GM21619 (cell line): Measurements from ENCODE around the gene FAM171A1.
"Not testable (repeated sequence)": the region's sequence is repeated elsewhere in the genome, so short reads cannot be mapped to it uniquely, and the experiment has no call there.

Experiments used
- ATAC-seq: cut with Tn5 transposase; IDR thresholded peaks from one replicate; pipeline ENCODE4 v1.9.1; 2021; ENCODE audit not compliant: unreplicated experiment

Gene FAM171A1

GRCh38 chr10:15293862-15294842 lies 76.9 kb downstream of the FAM171A1 start:
- ATAC-seq: no peak

GRCh38 chr10:15290671-15291070 lies 80.4 kb downstream of the FAM171A1 start:
- no peak for ATAC-seq

GRCh38 chr10:15290150-15290549 lies 80.9 kb downstream of the FAM171A1 start:
- no peak for ATAC-seq

- no peak for ATAC-seq
Measured at GRCh38 chr10:15280974-15281373, 90.1 kb downstream of the FAM171A1 start.

DNA sequence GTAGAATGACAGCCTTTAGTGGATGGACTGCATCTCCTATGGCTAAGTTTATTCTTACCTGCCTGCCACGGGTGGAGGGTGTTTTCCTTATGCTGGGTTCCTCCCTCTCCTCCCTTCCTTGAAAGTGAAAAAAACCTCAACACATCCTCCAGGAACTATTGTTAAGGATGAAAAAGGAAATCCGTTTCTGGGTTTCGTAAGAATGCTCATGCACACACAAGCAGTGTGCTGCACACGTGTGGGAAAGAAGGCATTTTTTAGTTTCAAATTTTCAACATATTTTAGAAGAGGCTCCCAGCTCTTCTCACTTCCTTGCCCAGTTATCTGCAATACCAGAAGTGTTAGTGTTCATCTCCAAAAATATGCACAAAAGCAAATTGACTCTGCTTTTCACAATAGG lies 90.6 kb downstream of the FAM171A1 start:
- ATAC-seq: no peak

DNA sequence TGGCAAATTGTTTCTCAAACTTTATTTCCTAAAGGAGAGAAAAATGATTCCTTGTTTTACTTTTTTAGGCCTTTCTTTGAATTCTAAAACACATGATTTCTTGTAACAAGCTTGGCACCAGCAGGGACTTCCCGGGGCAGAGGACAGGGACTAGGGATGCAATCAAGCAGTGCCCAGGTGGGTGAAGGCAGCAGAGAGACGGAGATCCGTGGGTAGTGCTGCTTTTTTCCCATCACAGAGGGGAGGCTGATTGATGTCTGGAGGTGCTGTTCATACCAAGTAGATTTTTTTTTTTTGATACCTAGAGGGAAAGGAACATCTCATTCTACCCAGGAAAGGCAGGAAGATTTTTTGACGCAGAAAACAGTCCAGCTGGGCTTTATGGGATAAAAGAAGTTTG lies 91.9 kb downstream of the FAM171A1 start:
- no peak for ATAC-seq

DNA sequence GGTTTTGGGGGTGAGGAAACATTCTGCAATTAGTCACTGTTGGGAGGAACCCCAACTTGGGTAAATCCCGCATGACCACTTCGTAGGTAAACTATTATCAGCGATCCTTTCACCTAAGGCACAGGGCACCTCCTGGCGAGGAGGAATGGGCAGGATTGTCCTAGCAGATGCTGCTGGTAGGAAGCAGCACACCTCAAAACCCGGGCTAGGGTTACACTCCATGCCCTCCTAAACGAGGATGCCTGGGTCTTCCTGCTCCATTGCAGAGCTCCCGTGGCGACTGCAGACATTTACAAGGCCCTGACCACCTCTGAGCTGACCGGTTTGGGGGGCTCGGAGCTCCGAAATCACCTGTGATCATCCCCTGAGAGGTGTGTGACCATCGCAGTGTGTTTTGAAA lies 92.3 kb downstream of the FAM171A1 start:
- ATAC-seq: no peak

GRCh38 chr10:15276039-15276438 lies 95.0 kb downstream of the FAM171A1 start:
- not testable (repeated sequence) for ATAC-seq

DNA sequence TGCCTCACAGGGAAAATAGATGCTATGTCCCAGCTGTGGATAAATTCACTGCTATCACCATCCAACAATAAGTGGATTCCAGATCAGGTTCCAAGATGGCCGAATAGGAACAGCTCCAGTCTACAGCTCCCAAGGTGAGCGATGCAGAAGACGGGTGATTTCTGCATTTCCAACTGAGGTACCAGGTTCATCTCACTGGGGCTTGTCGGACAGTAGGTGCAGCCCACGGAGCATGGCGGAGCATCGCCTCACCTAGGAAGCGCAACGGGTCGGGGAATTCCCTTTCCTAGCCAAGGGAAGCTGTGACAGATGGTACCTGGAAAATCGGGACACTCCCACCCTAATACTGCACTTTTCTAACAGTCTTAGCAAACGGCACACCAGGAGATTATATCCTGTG lies 101.3 kb downstream of the FAM171A1 start:
- ATAC-seq: not testable (repeated sequence)

DNA sequence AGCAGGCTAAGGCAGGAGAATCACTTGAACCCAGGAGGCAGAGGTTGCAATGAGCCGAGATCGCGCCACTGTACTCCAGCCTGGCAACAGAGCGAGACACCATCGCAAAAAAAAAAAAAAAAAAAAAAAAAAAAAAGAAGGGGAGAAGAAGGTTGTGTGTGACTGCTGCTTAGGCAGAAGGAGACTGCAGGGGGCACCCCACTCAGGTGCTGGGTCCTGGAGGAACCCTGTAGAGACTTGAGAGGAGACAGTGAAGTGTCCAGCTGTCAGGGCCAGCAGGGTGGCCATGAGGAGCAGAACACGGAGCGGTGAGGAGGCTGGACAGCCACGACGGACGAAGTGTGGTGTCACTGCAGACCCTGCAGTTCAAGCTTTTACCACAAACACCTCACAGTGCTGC lies 103.6 kb downstream of the FAM171A1 start:
- ATAC-seq: no peak

DNA sequence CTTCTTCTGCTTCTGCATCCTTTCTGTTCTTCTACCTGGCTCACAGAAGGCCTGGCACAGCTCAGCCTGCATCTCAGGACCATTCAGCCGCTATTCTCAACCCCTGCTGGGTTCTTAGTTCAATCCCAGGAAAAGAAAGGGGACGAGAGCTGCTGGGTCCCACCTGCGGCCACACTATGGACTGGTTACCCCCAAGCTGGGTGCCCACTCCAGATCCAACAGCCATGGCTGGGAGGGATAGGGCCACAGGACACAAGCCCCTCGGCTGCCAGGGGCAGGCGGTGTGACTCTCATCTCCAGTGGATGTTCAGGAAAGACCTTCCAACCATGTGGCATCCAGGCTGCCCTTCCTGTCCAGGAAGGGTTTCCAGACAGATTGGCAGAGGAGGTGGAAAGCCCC lies 105.0 kb downstream of the FAM171A1 start:
- no peak for ATAC-seq

DNA sequence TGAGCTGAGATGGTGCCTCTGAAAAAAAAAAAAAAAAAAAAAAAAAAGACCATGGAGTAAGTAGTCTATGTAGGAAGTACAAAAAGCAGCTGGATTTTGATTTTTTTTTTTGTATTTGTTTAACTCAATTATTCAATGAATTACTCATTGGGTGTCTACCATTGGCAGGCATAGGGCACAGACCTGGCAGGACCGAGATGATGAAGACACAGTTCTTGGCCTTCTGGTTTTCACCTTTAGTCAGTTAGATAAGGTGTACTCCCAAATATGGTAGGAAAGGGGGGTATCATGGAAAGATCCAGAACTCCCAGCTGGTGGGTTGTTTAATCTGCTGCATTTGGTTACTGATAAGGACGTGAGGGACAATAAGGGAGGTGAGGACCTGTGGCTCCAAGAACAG lies 105.5 kb downstream of the FAM171A1 start:
- ATAC-seq: no peak

DNA sequence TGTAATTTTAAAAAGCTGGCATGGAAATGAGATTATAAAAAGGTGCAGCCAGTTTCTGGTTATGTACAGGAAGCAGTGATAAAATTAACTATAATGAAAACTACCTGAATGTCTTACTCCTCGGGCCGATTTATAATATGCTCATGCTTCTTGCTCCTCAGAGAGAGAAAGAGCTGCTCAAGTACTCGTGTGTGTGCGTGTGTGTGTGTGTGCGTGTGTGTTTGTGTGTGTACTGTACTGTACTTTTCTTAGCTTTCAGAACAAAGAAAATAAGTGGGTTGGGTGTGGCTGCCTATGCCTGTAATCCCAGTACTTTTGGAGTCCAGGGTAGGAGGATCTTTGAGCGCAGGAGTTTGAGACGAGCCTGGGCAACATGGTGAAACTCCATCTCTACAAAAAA lies 106.0 kb downstream of the FAM171A1 start:
- no peak for ATAC-seq

DNA sequence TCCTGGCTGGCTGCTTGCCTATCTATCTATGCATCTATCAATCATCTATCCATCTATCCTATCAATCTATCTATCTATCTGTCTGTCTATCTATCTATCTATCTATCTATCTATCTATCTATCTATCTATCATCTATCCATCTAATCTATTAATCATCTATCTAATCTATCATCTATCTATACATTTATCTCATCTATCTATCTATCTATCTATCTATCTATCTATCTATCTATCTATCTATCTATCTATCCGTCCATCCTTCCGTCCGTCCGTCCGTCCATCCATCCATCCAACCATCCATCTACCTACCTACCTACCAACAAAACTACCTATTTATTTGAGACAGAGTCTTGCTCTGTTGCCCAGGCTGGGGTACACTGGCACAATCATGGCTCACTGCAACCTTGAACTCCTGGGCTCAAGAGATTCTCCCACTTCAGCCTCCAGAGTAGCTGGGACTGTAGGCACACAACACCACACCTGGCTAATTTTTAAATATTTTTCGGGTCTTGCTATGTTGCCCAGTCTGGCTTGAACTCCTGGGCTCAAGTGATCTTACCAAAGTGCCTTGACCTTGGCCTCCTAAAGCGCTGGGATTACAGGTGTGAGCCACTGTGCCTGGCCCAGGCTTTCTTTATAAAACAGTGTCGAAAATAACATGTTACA lies 107.3 kb downstream of the FAM171A1 start:
- ATAC-seq: no peak

- ATAC-seq: no peak
Measured at GRCh38 chr10:15262036-15262713, 108.9 kb downstream of the FAM171A1 start.

- ATAC-seq: no peak
Measured at GRCh38 chr10:15259136-15259535, 112.0 kb downstream of the FAM171A1 start.

DNA sequence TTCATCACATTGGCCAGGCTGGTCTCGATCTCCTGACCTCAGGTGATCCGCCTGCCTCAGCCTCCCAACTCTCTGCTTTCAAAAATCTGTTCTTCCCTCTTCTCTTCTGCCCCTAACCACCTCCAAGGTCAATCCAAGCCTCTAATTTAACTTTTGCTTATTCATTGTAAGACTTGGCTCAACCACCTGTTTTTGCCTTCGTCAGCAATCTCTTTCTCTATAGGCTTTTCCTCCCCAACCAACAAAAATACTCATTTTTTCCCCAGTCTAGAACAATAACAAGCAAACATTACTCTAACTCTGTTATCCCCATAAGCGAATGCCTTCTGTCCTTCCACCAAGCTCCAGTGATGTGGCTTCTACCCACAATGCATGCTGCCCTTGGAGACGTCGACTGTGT lies 112.8 kb downstream of the FAM171A1 start:
- no peak for ATAC-seq

GRCh38 chr10:15255961-15256360 lies 115.1 kb downstream of the FAM171A1 start:
- ATAC-seq: no peak

DNA sequence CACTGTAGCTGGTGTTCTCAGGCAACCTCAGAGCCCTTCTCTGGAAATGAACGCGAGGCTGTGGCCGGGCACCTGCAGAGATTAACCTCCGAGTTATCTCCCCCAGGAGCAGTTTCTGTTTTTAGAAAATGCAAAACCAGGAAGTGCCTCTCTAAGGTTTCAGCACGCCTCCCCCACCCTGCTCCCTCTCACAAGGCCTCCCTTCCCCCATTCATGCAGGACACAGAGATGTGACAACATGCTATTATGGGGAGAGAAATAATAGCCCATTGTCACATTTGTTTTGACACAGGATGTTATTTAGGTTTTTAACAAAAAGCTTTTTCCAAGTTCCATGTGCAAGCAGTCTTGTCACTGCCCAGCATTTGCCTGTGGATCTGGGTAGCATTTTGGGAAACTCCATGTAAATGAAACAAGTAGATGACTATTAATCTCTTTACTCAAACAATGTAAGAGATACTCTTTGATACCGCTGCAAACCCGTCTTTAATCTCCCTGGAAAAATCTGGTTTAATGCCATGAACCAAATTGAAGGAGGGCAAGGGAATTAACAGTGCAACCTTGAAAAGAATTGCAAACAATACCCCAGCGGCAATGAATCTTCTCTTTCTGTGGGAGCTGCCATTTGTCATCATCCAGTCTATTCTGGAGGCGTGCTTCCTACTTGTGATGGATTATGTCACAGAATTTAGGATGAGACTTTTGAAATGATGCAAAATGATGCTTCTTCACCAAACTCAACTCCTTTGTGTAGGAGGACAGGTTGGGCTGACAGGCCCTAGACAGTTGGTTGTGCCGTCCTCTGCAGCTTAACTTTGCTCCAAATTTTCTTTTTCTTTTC lies 116.1 kb downstream of the FAM171A1 start:
- ATAC-seq: no peak

DNA sequence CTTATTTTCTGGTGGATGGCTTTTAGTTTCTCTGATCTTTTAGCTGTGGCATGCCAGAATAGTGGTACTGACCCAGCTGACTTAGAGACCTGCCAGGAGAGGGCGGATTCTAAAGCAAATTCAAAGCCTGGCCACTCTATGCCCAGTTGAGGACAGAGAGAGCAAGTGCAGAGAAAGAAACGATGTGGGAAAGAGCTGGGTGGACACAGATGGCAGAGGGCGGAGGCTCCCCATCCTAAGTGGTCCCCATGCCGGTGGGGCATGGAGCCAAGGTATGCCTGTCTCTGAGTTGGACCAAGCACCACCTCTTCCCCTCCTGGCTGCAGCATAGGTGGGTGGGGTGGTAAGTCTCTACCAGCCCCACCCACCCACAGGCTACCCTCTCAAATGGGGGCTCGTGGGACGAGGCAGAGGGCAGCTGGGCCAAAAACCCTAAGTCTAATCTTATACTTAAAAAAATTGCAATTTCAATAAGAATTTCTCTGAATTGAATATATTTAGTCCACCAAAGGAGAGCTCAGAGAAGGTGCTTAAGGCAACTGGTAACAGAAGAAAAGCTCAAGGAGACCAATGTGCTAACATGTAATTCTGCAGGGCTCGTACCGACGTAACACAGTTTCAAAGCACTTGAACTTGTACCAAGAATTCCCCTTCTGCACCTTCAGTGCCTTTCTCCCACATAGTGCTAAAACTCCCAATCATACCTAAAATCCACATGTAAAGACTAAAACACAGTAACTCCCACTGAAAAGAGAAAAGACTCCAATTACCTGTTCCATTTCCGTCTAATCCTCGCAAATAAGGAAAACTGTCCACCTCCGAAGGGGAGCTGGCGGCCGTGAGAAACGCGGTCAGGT lies 116.9 kb downstream of the FAM171A1 start:
- ATAC-seq: no peak
